Stimulated activated CD8-positive, alpha-beta memory T cell treated with anti-CD3 and anti-CD28 coated beads, Interleukin-4, amount 100 ng/mL, for 1 hour (primary cell): Measurements from ENCODE around the gene RPL19.

ENCODE experiments used
- DNase-seq, 2 donors: peaks; one replicate each; pipeline ENCODE4 v3.0.0-alpha.2; 2020; ENCODE audit warnings: low read depth in 2 of 2, low spot score in 1 of 2

RPL19 gene

DNA sequence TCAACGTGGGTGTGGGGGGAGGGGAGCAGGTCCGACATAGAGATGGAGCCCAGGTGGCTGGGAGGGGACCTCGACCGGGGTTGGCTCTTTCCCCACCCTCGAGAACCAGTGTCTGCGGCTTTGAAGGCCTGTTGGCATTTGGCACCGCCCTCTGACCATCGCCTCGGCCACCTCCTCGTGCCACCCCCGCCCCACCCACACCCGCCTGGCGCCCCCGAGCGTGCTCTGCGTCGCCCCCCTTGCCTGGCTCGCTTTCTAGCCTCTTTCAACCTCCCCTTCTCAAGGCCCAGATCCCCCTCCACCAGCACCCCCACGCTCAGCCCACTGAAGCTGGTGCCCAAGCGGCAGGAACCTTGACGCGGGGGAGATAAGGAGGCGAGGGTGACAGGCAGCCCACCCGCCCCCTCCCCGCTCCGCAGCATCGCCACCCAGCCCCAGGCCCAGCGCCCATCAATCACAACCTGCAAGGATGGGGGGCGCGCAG is 3.2 kb upstream of the RPL19 start:
- no peak for DNase-seq

DNA sequence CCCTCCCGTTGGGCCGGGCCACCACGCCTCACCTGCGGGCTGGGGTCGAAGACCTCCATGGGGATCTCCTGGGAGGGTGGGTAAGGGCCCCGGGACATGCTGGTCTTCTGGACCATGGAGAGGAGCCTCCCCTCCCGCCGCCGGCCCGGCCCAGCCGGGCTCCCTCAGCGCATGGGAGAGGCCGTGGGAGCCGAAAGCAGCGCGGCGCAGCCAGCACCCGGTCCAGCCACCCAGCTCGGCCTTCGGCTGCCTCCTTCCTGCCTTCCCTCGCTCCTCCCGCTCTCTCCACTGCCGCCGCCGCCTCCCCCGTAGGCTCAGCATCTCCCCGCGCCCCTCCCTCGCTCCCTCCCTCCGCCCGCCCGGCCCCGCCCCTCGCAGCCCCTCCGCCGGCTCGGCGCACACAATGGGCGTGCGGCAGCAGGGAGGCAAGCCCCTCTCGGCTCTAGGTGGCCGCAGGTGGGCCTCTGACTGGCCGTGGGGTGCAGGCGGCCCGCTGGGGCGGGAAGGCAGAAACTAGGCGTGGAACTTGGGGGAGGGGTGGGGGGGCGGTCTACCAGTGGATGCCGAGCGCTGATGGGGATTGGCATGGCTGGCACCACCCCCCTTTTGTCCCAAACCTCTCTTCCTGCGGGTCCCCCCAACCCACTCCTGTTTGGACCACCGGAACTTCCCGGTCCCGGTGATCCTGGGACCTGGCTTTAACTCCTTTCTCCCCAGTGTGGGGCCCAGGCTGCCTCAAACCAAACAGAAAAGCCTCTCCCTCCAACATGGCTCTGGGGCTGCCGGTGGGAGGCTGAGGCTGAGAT is 2.5 kb upstream of the RPL19 start, which contains the start of gene CACNB1:
TSS of gene CACNB1 (minus strand) at position 290 of the 806 bp plus-strand sequence. CDS start at position 116, 174 bp downstream.
- DNase-seq: peak; percentile 28 to 37

GRCh38 chr17:39198186-39198566 is 1.9 kb upstream of the RPL19 start:
- DNase-seq: no peak

- peak; percentile 67 to 80 for DNase-seq
These were observed 338 bp upstream of the RPL19 start for GRCh38 chr17:39199820-39200069.

GRCh38 chr17:39200957-39201510 is 951 bp downstream of the RPL19 start:
- DNase-seq: no peak

GRCh38 chr17:39204245-39204644 is 4.2 kb downstream of the RPL19 start:
- DNase-seq: no peak

DNA sequence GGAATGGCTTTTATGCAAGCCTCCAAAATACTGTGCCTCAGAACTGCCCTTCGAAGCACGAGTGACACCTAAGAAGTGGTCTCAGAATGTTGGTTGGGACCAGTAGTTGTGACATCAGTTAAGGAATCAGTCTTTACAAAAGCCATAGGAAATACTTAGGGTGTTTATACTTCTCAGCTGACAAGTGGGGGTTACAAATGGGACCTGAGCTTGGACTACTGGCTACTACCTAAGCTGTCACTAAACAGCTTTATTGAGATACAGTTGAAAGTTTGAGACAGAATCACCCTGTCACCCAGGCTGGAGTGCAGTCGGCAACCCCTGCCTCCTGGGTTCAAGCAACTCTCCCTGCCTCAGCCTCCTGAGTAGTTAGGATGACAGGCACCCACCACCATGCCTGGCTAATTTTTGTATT is 5.0 kb downstream of the RPL19 start:
- no peak for DNase-seq

DNA sequence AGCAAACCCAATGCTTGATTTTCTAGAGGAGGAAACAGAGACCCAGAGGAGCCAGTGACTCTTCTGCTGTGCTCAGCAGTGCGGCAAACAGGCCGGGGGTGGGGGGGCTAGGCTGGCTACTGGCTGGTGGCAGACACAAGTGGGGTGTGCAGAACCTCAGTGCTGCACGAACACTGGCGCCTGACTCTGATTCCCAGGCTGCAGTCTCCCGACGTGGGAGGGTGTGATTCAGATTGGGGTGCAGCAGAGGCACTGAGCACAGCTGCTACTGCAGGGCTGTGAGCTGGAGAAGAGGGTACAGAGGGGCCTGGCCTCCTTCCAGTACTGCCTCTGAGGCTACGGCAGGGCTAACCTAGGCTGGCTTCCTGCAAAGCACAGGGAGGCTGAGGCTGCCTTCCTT is 8.1 kb downstream of the RPL19 start:
- no peak for DNase-seq

DNA sequence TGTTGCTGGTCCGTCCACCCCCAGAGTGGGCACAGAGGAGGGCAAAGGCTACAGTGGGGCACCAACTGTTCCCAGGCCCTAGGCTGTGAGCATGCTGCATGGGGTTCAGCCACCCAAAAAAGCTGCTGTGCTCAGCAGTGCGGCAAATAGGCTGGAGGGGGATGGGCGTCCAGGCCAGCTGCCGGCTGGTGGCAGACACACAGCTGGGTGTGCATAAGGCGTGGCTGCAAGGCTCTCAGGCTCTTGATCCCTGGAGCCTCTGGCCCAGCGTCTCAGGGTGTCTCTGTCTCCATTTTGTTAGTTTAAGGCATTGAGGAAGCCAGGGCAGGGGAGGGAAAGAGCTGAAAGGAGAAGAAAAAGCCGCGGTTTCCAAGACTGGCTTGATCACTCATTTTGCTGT is 8.8 kb downstream of the RPL19 start:
- no peak for DNase-seq

DNA sequence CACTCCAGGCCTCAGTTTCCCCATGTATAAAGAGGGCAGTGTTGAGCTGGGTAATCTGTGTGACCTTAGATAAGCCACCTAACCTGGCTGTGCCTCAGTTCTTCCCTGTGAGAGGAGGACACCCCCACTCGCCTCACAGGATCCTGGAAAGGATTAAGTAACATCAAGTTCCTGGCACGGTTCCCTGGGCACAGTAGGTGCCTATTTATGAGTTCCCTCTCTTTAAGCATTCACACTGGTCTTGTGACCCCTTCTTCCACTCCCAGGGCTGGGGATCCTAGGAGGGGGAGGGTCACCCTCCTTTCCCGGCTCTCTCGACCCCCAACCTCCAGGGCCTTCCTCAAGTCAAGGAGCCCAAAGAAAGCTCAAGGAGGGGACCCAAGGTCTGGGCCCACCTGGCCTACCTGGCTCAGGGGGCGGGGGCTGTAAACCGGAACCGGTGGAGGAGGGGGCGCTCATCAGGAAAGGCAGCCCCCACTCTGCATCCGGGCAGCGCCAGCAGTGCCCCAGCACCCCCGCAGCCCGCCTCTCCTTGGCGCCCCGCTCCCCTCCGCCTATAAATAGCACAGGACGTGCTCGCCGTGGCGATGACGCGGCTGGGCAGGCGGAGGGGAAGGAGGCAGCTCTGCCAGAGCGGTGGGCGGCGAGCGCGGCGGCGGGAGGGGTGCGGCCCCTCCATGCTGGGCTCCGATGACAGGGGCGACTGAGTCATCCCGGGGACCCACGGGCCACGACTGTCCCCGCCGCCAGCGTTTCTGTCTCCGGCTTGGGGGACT is 9.4 kb downstream of the RPL19 start:
- peak; percentile 36 to 52 for DNase-seq

- no peak for DNase-seq
These were observed 10.0 kb downstream of the RPL19 start for GRCh38 chr17:39210093-39210434.

DNA sequence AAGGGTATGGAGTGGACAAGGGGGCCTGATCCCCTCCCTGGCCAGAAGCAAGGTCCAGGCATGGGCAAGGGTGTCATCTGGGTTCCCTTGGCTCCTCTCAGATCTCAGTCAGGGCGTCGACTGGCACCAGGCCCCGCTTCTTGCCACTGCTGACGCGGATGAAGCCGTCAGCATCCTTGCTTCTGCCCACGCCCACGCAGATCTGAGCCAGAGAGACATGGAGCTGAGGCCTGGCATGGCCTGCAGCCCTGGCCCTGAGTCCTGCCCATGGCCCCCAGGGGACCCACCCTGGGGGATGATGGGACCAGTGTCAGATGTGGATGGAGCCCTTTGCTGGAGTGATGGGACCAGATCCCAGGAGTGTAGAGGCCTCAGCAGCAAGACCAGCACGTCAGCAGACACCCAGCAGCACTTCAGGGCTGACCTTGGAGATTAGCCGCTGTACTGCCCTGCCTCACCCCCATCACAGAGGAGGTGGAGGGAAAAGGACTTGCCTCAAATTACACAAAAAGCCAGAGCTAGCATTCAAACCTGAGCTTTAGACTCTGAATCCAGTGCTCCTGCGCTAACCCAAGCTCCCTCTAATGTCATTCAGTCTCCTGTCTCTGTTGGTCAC is 12.2 kb downstream of the RPL19 start:
- no peak for DNase-seq

- DNase-seq: no peak
These were observed 12.9 kb downstream of the RPL19 start for GRCh38 chr17:39212841-39213480.

- DNase-seq: no peak
These were observed 13.8 kb downstream of the RPL19 start for GRCh38 chr17:39213852-39214251.

GRCh38 chr17:39217734-39218369 is 17.8 kb downstream of the RPL19 start:
- DNase-seq: no peak

DNA sequence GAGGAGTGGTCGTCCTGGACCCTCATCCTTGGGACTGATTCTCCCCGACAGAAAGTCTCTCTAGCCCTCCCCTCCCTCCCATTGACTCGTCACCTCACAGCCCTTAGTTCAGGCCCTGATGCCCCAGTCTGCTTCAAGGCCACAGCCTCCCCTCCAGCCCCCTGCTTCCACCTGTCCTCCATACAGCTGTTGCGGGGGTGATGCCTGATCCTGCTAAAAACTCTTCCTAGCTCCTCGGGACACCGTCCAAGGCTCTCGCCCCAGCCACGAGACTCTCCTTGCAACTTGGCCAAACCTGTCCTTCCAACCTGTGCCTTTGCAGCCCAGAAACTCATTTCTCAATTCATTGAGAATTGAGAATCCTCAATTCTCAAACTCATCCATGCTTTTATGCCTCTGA is 18.8 kb downstream of the RPL19 start:
- DNase-seq: no peak

DNA sequence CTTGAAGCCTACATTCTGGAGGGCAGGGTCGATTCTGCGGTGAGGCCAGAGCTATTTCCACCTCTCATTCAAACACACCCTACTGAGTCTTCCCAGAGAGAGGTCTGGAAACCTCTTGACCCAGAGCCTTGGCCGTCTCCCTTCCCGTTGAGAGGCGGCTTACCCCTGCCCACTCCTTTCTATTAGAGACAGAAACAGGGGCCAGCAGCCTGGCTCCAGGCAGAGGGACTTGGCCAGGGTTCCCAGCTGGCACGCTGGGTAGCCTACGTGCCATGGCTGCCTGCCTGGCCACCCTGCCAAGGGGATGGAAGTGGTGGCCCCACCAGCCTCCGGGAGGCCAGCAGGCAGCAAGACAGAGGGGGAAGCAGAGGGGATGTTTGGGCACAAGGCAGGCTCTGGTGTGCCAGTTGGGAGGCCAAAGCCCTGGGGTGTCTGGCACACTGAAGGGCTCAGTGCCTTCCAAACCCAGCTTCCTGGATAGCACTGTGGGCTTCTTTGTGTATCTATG is 19.6 kb downstream of the RPL19 start:
- DNase-seq: no peak

- DNase-seq: no peak
These were observed 21.5 kb downstream of the RPL19 start for GRCh38 chr17:39221572-39221971.

DNA sequence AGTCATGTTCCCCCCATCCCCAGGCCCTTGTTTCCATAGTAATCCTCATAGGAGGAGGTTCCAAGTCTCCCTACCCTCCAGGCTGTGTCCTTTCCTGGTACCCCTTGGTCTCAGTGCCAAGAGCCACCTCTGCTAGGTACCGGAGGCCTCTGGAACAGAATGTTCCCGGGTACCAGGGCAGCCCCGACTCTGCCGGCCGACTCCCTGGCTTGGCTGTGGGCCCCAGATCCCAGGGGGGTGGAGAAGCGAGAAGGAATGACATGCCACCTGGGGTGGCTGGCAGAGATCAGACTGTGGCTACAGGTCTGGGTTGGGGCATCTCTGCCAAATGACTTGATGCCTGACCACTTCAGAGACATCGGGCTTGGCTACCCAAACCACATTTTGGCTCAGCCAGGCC is 22.1 kb downstream of the RPL19 start:
- DNase-seq: no peak
